GM12878 (cell line): ENCODE results near the gene GLG1.
"Not testable (repeated sequence)": the region's sequence is repeated elsewhere in the genome, so short reads cannot be mapped to it uniquely, and the experiment has no call there.

Experiments
- ATF2 ChIP-seq: IDR thresholded peaks from 2 replicates; pipeline ENCODE4 v1.6.1; 2012; ENCODE audit warnings: low read length, inconsistent platforms
- CEBPB ChIP-seq, 2 experiments: fragments of 150-350 bp in 1 of 2; IDR thresholded peaks; 2 replicates each; pipeline ENCODE4 v1.6.1; 2012 to 2014; ENCODE audit warnings: low read depth in 2 of 2, low read length in 2 of 2, borderline replicate concordance in 1 of 2, inconsistent platforms in 1 of 2
- CTCF ChIP-seq, 3 experiments: IDR thresholded peaks in 2 of 3; conservative IDR thresholded peaks in 1 of 3; 2 replicates each; pipeline ENCODE4 v1.5.1; 2011; ENCODE audit warnings: low read depth in 3 of 3, low read length in 3 of 3, mild to moderate bottlenecking in 3 of 3, control low read depth in 2 of 3, moderate library complexity in 2 of 3, inconsistent platforms in 1 of 3, mixed read lengths in 1 of 3; ENCODE audit not compliant: control insufficient read depth in 2 of 3, insufficient read depth in 1 of 3; ENCODE audit errors: extremely low read depth in 1 of 3
- EP300 ChIP-seq, 2 experiments: fragments of 150-350 bp in 1 of 2; IDR thresholded peaks; 2 replicates each; pipeline ENCODE4 v1.6.1; 2011 to 2012; ENCODE audit warnings: low read depth in 2 of 2, low read length in 2 of 2, borderline replicate concordance in 1 of 2, improper control_type of control experiment in 1 of 2, inconsistent platforms in 1 of 2; ENCODE audit not compliant: control insufficient read depth in 1 of 2
- EZH2 ChIP-seq: IDR thresholded peaks from 2 replicates; pipeline ENCODE4 v1.6.1; 2012; ENCODE audit warnings: low read depth, mild to moderate bottlenecking, control low read depth, inconsistent platforms, low read length, borderline replicate concordance; ENCODE audit not compliant: control insufficient read depth
- KLF5 ChIP-seq: fragments of 450-650 bp; IDR thresholded peaks from 2 replicates; pipeline ENCODE4 v1.6.1; 2014; ENCODE audit warnings: mild to moderate bottlenecking; ENCODE audit not compliant: partially characterized antibody
- MXI1 ChIP-seq: fragments of 150-350 bp; IDR thresholded peaks from 2 replicates; pipeline ENCODE4 v1.6.1; 2011; ENCODE audit warnings: low read depth, mild to moderate bottlenecking, inconsistent platforms, low read length, improper control_type of control experiment
- POLR2A ChIP-seq: IDR thresholded peaks from 2 replicates; pipeline ENCODE4 v1.6.1; 2011; ENCODE audit warnings: low read depth, mild to moderate bottlenecking, low read length
- POLR2AphosphoS5 ChIP-seq: IDR thresholded peaks from 2 replicates; pipeline ENCODE4 v1.6.1; 2011; ENCODE audit warnings: mild to moderate bottlenecking, low read length, inconsistent platforms
- RUNX3 ChIP-seq: IDR thresholded peaks from 2 replicates; pipeline ENCODE4 v1.6.1; 2012; ENCODE audit warnings: low read length, inconsistent platforms
- TBL1XR1 ChIP-seq: IDR thresholded peaks from 2 replicates; pipeline ENCODE4 v1.6.1; 2012; ENCODE audit warnings: low read depth, low read length, improper control_type of control experiment

- TF ChIP-seq CTCF (IDR thresholded peaks at IDR 0.05 in 2 of 3, conservative IDR thresholded peaks at IDR 0.05 in 1 of 3; ENCODE audit: control insufficient read depth in 2 of 3, extremely low read depth in 1 of 3, insufficient read depth in 1 of 3, low read depth in 3 of 3, low read length in 3 of 3); POLR2AphosphoS5; RUNX3; CEBPB (IDR thresholded peaks at IDR 0.05; ENCODE audit: borderline replicate concordance in 1 of 2, low read depth in 2 of 2, low read length in 2 of 2); ATF2; POLR2A; TBL1XR1; EZH2; KLF5; MXI1; EP300 (IDR thresholded peaks at IDR 0.05; ENCODE audit: borderline replicate concordance in 1 of 2, control insufficient read depth in 1 of 2, low read depth in 2 of 2, low read length in 2 of 2): not testable (repeated sequence)
These were observed 66.3 kb downstream of the GLG1 start for GRCh38 chr16:74540663-74541062.
